A673 (cell line): Measurements from ENCODE around the gene HECW1. TPM values are rescaled to one million over a fixed set of nuclear protein-coding genes. Genes with fewer than 3 reads are reported as not detected.

Experiments
- BruUV-seq: library from RNA; stranded (reverse); fragments of 400-500 nt; replicated peaks from 2 replicates; lab custom pipeline; 2021; lab: Mats Ljungman, UMichigan
- CTCF ChIA-PET: fragments of 300-600 bp; sonication (Branson Sonifier 250); formaldehyde crosslinking; loops from one replicate; lab custom pipeline; 2022; ENCODE audit warnings: antibody characterized with exemption; lab: Charles Lee
- POLR2A ChIA-PET: fragments of 300-600 bp; sonication (Branson Sonifier 250); formaldehyde crosslinking; loops from one replicate; lab custom pipeline; 2022; ENCODE audit warnings: antibody characterized with exemption; ENCODE audit not compliant: low non-redundant PET; lab: Charles Lee
- DNase-seq: peaks from one replicate; pipeline ENCODE4 v3.0.0-alpha.2; 2015; ENCODE audit warnings: low spot score
- H3K27ac ChIP-seq: fragments of 200-600 bp; sonication (generic); 2 replicates; pipeline ENCODE4 v1.5.1; 2016; ENCODE audit warnings: mixed run types, low read depth, mild to moderate bottlenecking, mixed read lengths, antibody characterized with exemption, low read length; ENCODE audit not compliant: poor library complexity, severe bottlenecking
- H3K27me3 ChIP-seq: fragments of 200-600 bp; sonication (generic); replicated peaks from 2 replicates; pipeline ENCODE4 v1.6.1; 2017; ENCODE audit warnings: mixed run types, low read depth, mild to moderate bottlenecking, mixed read lengths, antibody characterized with exemption, low read length; ENCODE audit not compliant: insufficient read depth, poor library complexity
- H3K36me3 ChIP-seq: fragments of 200-600 bp; sonication (generic); 2 replicates; pipeline ENCODE4 v1.6.1; 2016; ENCODE audit warnings: mixed run types, mild to moderate bottlenecking, mixed read lengths, antibody characterized with exemption, low read length; ENCODE audit not compliant: insufficient read depth, poor library complexity, severe bottlenecking
- H3K4me1 ChIP-seq: fragments of 200-600 bp; sonication (generic); 2 replicates; pipeline ENCODE4 v1.6.1; 2017; ENCODE audit warnings: mixed run types, mild to moderate bottlenecking, mixed read lengths, antibody characterized with exemption, low read length; ENCODE audit not compliant: insufficient read depth, poor library complexity, severe bottlenecking
- H3K4me3 ChIP-seq: fragments of 200-600 bp; sonication (generic); 2 replicates; pipeline ENCODE4 v1.5.1; 2016; ENCODE audit warnings: low read depth, mixed run types, mild to moderate bottlenecking, mixed read lengths, low read length; ENCODE audit not compliant: poor library complexity, severe bottlenecking
- H3K9me3 ChIP-seq: fragments of 200-600 bp; sonication (generic); 2 replicates; pipeline ENCODE4 v1.6.1; 2016; ENCODE audit warnings: mixed run types, low read depth, mild to moderate bottlenecking, mixed read lengths, antibody characterized with exemption, low read length; ENCODE audit not compliant: poor library complexity, severe bottlenecking
- EZH2 ChIP-seq: fragments of 200-600 bp; sonication (generic); IDR thresholded peaks from 2 replicates; pipeline ENCODE4 v1.6.1; 2017; ENCODE audit warnings: borderline replicate concordance, low read depth, mild to moderate bottlenecking, mixed read lengths, antibody characterized with exemption, low read length; ENCODE audit not compliant: poor library complexity, severe bottlenecking
- intact Hi-C: fragments of 100-400 bp; cut with micrococcal nuclease; formaldehyde crosslinking; loops from one replicate; pipeline ENCODE4 v1.10.0; 2022; ENCODE audit not compliant: unreplicated experiment
- total RNA-seq: library from RNA; stranded (reverse); gene quantifications from 2 replicates; pipeline ENCODE4 v1.2.3, GENCODE V29; 2021
- TF ChIP-seq, protein P1 (sequence below): fragments of 300-800, 200-600 bp; sonication (generic); conservative IDR thresholded peaks from 2 replicates; pipeline ENCODE4 v1.5.1; 2017; ENCODE audit warnings: low read depth, mild to moderate bottlenecking, antibody characterized with exemption, low read length, moderate library complexity, mixed read lengths

HECW1 gene
- total RNA-seq, 1 experiment from 2014 or later = 0.39 TPM

DNA sequence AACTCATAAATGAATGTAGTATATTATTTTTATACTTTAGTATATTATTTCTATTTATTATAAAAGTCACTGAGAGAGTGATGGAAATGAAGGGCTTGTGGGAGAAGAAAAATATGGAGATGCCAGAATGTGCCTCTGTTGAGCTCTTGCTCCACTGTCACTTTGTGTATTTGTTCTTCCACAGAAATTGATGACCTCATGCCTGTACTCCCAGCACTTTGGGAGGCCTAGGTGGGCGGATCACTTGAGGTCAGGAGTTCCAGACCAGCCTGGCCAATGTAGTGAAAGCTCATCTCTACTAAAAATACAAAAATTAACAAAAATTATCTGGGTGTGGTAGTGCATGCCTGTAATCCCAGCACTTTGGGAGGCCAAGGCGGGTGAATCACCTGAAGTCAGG, 394.0 kb downstream of the HECW1 start:
- BruUV-seq = no TSS peak
- ChIA-PET CTCF (interaction anchor here (0.6 kb wide), 1 partner anchor 46 kb away, joined by 3 read pairs; no protein-coding TSS in a partner anchor), POLR2A (no interaction called here)
- no peaks in the 10 kb centered on the region for H3K9me3 ChIP-seq
- H3K4me3 ChIP-seq = no peak overlapping the region
- intact Hi-C loops = no loop called here
- DNase-seq = no peak
- no peaks in the 10 kb centered on the region for H3K4me1 ChIP-seq
- no peaks in the 10 kb centered on the region for H3K36me3 ChIP-seq
- H3K27me3 ChIP-seq = no peaks in the 10 kb centered on the region
- no peak overlapping the region for H3K27ac ChIP-seq
- TF ChIP-seq, protein P1, sequence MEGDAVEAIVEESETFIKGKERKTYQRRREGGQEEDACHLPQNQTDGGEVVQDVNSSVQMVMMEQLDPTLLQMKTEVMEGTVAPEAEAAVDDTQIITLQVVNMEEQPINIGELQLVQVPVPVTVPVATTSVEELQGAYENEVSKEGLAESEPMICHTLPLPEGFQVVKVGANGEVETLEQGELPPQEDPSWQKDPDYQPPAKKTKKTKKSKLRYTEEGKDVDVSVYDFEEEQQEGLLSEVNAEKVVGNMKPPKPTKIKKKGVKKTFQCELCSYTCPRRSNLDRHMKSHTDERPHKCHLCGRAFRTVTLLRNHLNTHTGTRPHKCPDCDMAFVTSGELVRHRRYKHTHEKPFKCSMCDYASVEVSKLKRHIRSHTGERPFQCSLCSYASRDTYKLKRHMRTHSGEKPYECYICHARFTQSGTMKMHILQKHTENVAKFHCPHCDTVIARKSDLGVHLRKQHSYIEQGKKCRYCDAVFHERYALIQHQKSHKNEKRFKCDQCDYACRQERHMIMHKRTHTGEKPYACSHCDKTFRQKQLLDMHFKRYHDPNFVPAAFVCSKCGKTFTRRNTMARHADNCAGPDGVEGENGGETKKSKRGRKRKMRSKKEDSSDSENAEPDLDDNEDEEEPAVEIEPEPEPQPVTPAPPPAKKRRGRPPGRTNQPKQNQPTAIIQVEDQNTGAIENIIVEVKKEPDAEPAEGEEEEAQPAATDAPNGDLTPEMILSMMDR = no peak
- TF ChIP-seq EZH2 = no peak

DNA sequence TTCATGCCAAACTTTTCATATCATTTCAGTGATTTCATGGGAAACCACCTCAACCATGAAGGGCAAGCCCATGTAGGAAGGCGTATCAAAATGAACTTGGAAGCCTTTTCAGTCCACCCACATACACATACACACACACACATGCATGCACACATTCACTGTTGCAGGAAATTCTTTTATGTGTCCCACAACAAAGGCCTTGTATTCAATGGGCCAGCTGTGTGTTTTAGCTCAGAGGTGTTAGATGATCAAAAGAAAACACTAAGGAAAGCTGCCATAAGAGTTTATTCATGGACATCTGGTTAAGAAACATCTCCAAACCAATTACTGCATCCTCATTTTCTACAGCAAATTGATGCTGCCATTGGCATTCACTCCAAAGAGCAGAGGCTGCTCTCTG, 396.0 kb downstream of the HECW1 start:
- H3K27me3 ChIP-seq = no peaks in the 10 kb centered on the region
- no peak overlapping the region for H3K4me3 ChIP-seq
- CTCF ChIA-PET = no interaction called here
- no peaks in the 10 kb centered on the region for H3K9me3 ChIP-seq
- H3K36me3 ChIP-seq = no peaks in the 10 kb centered on the region
- peaks cover 5% of the 10 kb centered on the region for H3K4me1 ChIP-seq
- no peak for TF ChIP-seq EZH2
- TF ChIP-seq, protein P1 = no peak
- no peak overlapping the region for H3K27ac ChIP-seq
- intact Hi-C loops = no loop called here
- POLR2A ChIA-PET = interaction anchor here (0.6 kb wide), 1 partner anchor 230 kb away, joined by 3 read pairs; no protein-coding TSS in a partner anchor
- no TSS peak for BruUV-seq
- DNase-seq = no peak

DNA sequence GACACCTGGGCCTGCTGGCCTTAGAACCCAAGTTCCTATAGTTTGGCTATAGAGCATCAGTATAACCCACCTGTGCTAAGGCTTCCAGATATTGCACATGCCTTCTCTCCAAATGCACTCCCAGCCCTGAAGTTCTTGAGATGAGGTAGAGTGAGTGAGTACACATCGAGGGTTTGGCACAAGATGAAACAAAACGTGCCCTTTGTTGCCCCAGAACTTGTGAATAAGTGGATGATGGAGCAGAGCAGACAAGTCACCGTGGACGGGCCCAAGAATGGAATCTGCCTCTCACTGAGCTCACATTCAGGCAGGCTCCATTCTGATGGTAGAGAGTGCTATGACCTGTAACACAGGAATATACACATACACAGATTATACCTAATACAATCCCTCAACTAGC, 397.5 kb downstream of the HECW1 start:
- ChIA-PET CTCF (no interaction called here), POLR2A (no interaction called here)
- Histone ChIP-seq H3K36me3 (no peaks in the 10 kb centered on the region), H3K27ac (no peak overlapping the region), H3K9me3 (no peaks in the 10 kb centered on the region), H3K4me3 (no peak overlapping the region), H3K4me1 (peaks cover 9% of the 10 kb centered on the region), H3K27me3 (no peaks in the 10 kb centered on the region)
- TF ChIP-seq, protein P1 = no peak
- no peak for TF ChIP-seq EZH2
- no peak for DNase-seq
- BruUV-seq = no TSS peak
- intact Hi-C loops = no loop called here
